WTC11 (cell line): ENCODE results near the gene TBC1D24. TPM values are rescaled to one million over a fixed set of nuclear protein-coding genes. Genes with fewer than 3 reads are reported as not detected.
A peak's percentile ranks its signal among the peaks of the same experiment; 100 is the strongest.

Source experiments
- ATAC-seq: fragments of 200-7000 bp; cut with Tn5 transposase; 2 replicates; pipeline ENCODE4 v1.10.0; 2021; ENCODE audit warnings: mild to moderate bottlenecking, moderate library complexity
- CTCF ChIA-PET: fragments of 300-600 bp; sonication (Branson Sonifier 250); formaldehyde crosslinking; loops from one replicate; lab custom pipeline; 2021; ENCODE audit warnings: antibody characterized with exemption; lab: Charles Lee
- POLR2A ChIA-PET: fragments of 350-600 bp; sonication (Branson Sonifier 250); formaldehyde crosslinking; loops from one replicate; lab custom pipeline; 2021; ENCODE audit warnings: antibody characterized with exemption; lab: Charles Lee
- DNase-seq: peaks from one replicate; pipeline ENCODE4 v3.0.0; 2021; ENCODE audit warnings: low spot score
- H3K27ac Mint-ChIP-seq: 2 replicates; pipeline ENCODE4 v1.8.0; 2021; ENCODE audit warnings: mixed read lengths
- H3K27me3 Mint-ChIP-seq: 2 replicates; pipeline ENCODE4 v1.8.0; 2021; ENCODE audit warnings: low read depth, mild to moderate bottlenecking, moderate library complexity, mixed read lengths
- H3K36me3 Mint-ChIP-seq: 2 replicates; pipeline ENCODE4 v1.8.0; 2021; ENCODE audit warnings: mixed read lengths
- H3K4me1 Mint-ChIP-seq: 2 replicates; pipeline ENCODE4 v1.8.0; 2022; ENCODE audit warnings: mixed read lengths
- H3K4me3 Mint-ChIP-seq: 2 replicates; pipeline ENCODE4 v1.8.0; 2021; ENCODE audit warnings: mild to moderate bottlenecking, moderate library complexity, mixed read lengths
- H3K9me3 Mint-ChIP-seq: 2 replicates; pipeline ENCODE4 v1.8.0; 2021; ENCODE audit warnings: mixed read lengths
- ATF2 ChIP-seq: sonication (generic); formaldehyde crosslinking; IDR thresholded peaks from 2 replicates; pipeline ENCODE4 v1.8.1; 2022; ENCODE audit warnings: low read depth, missing genetic modification reagents, borderline replicate concordance
- ATF3 ChIP-seq: sonication (generic); formaldehyde crosslinking; conservative IDR thresholded peaks from 2 replicates; pipeline ENCODE4 v1.8.1; 2022; ENCODE audit warnings: mild to moderate bottlenecking, missing genetic modification reagents
- CREM ChIP-seq: sonication (generic); formaldehyde crosslinking; IDR thresholded peaks from 2 replicates; pipeline ENCODE4 v1.8.1; 2022; ENCODE audit warnings: mild to moderate bottlenecking, missing genetic modification reagents, moderate library complexity
- E2F5 ChIP-seq: sonication (generic); formaldehyde crosslinking; IDR thresholded peaks from 2 replicates; pipeline ENCODE4 v1.8.1; 2022; ENCODE audit warnings: mild to moderate bottlenecking, moderate library complexity, missing genetic modification reagents
- FOXP1 ChIP-seq: sonication (generic); formaldehyde crosslinking; IDR thresholded peaks from 2 replicates; pipeline ENCODE4 v1.8.0; 2022; ENCODE audit warnings: missing genetic modification reagents, mild to moderate bottlenecking, moderate library complexity, borderline replicate concordance
- HMGXB4 ChIP-seq: sonication (generic); formaldehyde crosslinking; IDR thresholded peaks from 2 replicates; pipeline ENCODE4 v1.8.1; 2023; ENCODE audit warnings: mild to moderate bottlenecking, moderate library complexity, missing genetic modification reagents
- IRF1 ChIP-seq: sonication (generic); formaldehyde crosslinking; IDR thresholded peaks from 2 replicates; pipeline ENCODE4 v1.8.0; 2023; ENCODE audit warnings: missing genetic modification reagents
- NR2C2 ChIP-seq: sonication (generic); formaldehyde crosslinking; IDR thresholded peaks from 2 replicates; pipeline ENCODE4 v1.8.0; 2022; ENCODE audit warnings: mild to moderate bottlenecking, missing genetic modification reagents
- PRDM15 ChIP-seq: sonication (generic); formaldehyde crosslinking; IDR thresholded peaks from 2 replicates; pipeline ENCODE4 v1.8.0; 2022; ENCODE audit warnings: missing genetic modification reagents
- RELA ChIP-seq: sonication (generic); formaldehyde crosslinking; IDR thresholded peaks from 2 replicates; pipeline ENCODE4 v1.8.1; 2022; ENCODE audit warnings: missing genetic modification reagents, mild to moderate bottlenecking, borderline replicate concordance
- RORB ChIP-seq: fragments of 250-450 bp; sonication (Bioruptor Pico); IDR thresholded peaks from 2 replicates; pipeline ENCODE4 v1.9.0; 2021; ENCODE audit warnings: mild to moderate bottlenecking
- USF1 ChIP-seq: sonication (generic); formaldehyde crosslinking; IDR thresholded peaks from 2 replicates; pipeline ENCODE4 v1.8.0; 2022; ENCODE audit warnings: mild to moderate bottlenecking, missing genetic modification reagents
- ZBTB43 ChIP-seq: sonication (generic); formaldehyde crosslinking; IDR thresholded peaks from 2 replicates; pipeline ENCODE4 v1.8.1; 2023; ENCODE audit warnings: mild to moderate bottlenecking, missing genetic modification reagents
- ZNF219 ChIP-seq: sonication (generic); formaldehyde crosslinking; IDR thresholded peaks from 2 replicates; pipeline ENCODE4 v1.8.0; 2023; ENCODE audit warnings: missing genetic modification reagents, mild to moderate bottlenecking, borderline replicate concordance
- ZNF671 ChIP-seq: fragments of 250-450 bp; sonication (Bioruptor Pico); IDR thresholded peaks from 2 replicates; pipeline ENCODE4 v1.8.0; 2021; ENCODE audit warnings: mild to moderate bottlenecking
- total RNA-seq: library from RNA; stranded (reverse); gene quantifications from 3 replicates; pipeline ENCODE4 v1.2.3, GENCODE V29; 2021

The TBC1D24 gene
- total RNA-seq, 1 experiment from 2014 or later: 21.0 TPM

- ChIA-PET CTCF (interaction anchor here (0.8 to 1.5 kb wide), 3 partner anchors 8 to 257 kb away, joined by 3 to 8 read pairs (median 3); partner anchors contain the start of genes CEMP1 and ECI1), POLR2A (no interaction called here)
- Mint-ChIP-seq H3K9me3 (no peaks in the 10 kb centered on the region), H3K4me1 (peaks cover 28% of the 10 kb centered on the region), H3K27me3 (peaks cover 4% of the 10 kb centered on the region), H3K27ac (no peak overlapping the region), H3K4me3 (no peak overlapping the region), H3K36me3 (no peaks in the 10 kb centered on the region)
- DNase-seq: no peak
- no peak for ATAC-seq
- TF ChIP-seq RORB (no peak), IRF1 (CRISPR knock-in tag) (no peak), ZNF219 (CRISPR knock-in tag) (no peak), ATF3 (CRISPR knock-in tag) (no peak), USF1 (CRISPR knock-in tag) (no peak), ZNF671 (CRISPR knock-in tag) (no peak), FOXP1 (CRISPR knock-in tag) (no peak), RELA (no peak)
Observed at GRCh38 chr16:2508722-2509400, 33.9 kb downstream of the TBC1D24 start.

GRCh38 chr16:2511128-2511800, 36.3 kb downstream of the TBC1D24 start:
- POLR2A ChIA-PET: interaction anchor here (0.7 kb wide), 1 partner anchor 1046 kb away, joined by 5 read pairs; no protein-coding TSS in a partner anchor
- peaks cover 41% of the 10 kb centered on the region for H3K4me1 Mint-ChIP-seq
- no peak for ATAC-seq

More at GRCh38 chr16:2511128-2511800, 36.3 kb downstream of the TBC1D24 start:
- Mint-ChIP-seq H3K27ac (no peak overlapping the region), H3K27me3 (peaks cover 4% of the 10 kb centered on the region), H3K9me3 (no peaks in the 10 kb centered on the region), H3K36me3 (no peaks in the 10 kb centered on the region), H3K4me3 (peak overlapping the region; percentile 15; the same call in 1 of the 2 replicates)
- TF ChIP-seq ATF2 (CRISPR knock-in tag): no peak
- TF ChIP-seq E2F5 (CRISPR knock-in tag): no peak
- no peak for TF ChIP-seq PRDM15
- TF ChIP-seq HMGXB4 (CRISPR knock-in tag): no peak
- no peak for TF ChIP-seq NR2C2 (CRISPR knock-in tag)
- TF ChIP-seq CREM: peak; percentile 26; the same call in 1 of the 2 replicates
- no peak for TF ChIP-seq ZBTB43 (CRISPR knock-in tag)
- peak; percentile 60 for DNase-seq
- CTCF ChIA-PET: interaction anchor here (1.0 to 3.0 kb wide), 3 partner anchors 9 to 18 kb away, joined by 3 to 30 read pairs (median 4); partner anchors contain the start of gene AMDHD2
